Dedifferentiated amniotic fluid mesenchymal stem cell (primary cell): ENCODE results near the gene SOX18.

Source experiments
- DNase-seq: peaks from one replicate; pipeline ENCODE4 v3.0.0-alpha.2; 2016; ENCODE audit errors: extremely low spot score

Gene SOX18

DNA sequence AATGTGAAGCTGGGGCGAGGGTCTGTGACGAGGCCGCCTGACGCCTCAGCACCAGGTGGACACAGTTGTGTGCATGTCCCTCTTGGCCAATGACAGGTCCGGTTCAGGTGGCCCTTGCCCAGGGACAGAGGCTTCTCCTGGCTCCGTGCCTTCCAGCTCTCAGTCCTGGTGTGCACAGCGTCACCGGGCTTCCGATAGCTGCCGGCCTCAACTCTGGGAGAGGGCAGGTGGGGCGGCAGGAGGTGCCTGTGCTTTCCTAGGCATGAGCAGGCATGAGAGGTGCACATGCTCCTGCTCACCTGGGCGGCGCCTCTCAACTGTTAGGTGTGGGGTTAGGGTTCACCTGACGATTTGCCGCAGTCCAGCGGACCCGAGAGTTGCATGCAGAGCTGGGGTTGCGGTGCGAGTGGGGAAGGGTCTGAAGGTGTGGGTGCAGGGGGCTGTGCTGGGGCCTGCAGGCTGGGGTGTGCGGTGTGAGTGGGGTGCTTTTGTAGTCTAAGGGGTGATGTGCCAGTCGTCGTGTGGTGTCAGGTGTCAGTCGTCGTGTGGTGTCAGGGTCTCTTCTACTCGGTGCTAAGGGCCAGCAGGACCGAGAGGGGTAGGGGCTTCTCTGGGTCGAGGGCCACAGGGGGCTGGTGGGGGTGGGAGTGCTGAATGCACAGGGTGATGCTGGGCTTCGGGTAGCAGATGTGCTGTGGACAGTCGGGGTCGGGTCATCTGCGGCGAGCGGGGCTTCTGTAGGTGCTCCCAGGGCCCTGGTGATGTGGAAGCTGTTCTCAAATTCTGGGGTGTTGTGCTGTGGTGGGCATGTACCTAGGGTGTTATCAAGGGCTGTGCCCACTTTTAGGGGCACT, 3.8 kb upstream of the SOX18 start:
- no peak for DNase-seq

DNA sequence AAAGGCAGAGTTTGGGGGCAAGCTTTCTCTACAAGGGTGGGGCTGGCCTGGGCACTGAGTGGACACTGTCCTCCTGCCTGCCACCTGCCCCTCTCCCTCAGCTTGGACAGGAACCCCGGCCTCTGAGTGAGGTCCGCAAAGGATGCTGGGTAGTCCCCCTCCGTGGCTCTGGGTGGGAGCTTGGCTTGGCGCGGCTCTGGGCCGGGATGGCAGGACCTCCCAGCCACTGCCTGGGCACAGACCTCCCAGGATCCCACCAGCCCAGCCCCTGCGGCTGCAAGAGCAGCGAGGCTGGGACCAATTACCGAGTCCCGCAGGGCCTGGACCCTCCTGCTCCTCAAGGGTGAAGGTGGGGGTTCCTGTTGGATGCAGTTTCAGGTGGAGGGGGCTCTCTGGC, 2.9 kb upstream of the SOX18 start:
- no peak for DNase-seq

GRCh38 chr20:64051561-64052325, 2.3 kb upstream of the SOX18 start:
- no peak for DNase-seq

- DNase-seq, result no peak
Measured at GRCh38 chr20:64051033-64051452, 1.6 kb upstream of the SOX18 start.

GRCh38 chr20:64050261-64051032, 1.0 kb upstream of the SOX18 start:
- no peak for DNase-seq

DNA sequence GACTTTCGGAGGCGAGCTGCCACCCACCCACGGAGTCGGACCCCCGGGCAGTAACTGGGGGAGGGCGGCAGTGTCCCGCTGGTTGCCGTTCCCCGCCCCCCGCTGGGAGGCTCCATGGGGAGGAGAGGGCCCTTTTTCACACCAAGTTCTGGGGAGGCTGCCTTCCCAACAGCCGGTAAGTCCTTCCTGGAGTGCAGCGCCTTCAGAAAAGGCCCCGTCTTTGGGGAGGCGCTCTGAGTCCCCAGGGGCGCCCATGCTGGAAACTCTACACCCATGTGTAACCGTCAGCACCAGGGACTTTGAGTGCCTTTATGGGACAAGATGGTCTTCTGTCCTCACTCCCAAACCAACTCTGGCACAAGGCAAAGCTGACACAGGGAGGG, 430 bp upstream of the SOX18 start:
- DNase-seq, result no peak

DNA sequence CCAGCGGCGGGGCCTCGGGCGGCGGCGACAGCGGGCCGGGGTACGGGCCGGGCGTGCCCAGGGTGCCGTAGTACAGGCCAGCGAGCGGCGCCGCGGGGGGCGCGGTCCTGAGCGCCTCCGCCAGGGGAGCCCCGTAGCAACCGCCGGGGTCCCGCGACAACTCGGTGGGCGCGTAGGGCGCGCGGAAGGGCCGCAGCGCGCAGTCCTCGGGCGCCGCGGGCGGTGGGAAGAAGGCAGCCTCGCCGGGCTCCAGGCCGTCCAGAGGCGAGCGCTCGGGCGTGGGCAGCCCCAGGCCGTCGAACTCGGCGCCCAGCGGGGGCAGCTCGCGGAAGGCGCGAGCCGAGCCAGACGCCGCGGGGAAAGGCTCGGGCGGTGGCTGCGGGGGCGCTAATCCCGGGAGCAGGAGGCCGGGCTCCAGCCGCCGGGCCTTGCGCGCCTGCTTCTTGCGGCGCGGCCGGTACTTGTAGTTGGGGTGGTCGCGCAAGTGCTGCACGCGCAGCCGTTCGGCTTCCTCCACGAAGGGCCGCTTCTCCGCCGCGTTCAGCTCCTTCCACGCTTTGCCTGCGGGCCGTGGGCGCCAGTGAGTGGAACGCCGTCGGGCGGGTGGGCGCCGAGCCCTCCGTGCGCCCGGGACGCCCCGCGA, 916 bp downstream of the SOX18 start:
- DNase-seq, result no peak

GRCh38 chr20:64047968-64048401, 1.5 kb downstream of the SOX18 start:
- DNase-seq, result no peak

GRCh38 chr20:64047046-64047389, 2.4 kb downstream of the SOX18 start:
- no peak for DNase-seq

DNA sequence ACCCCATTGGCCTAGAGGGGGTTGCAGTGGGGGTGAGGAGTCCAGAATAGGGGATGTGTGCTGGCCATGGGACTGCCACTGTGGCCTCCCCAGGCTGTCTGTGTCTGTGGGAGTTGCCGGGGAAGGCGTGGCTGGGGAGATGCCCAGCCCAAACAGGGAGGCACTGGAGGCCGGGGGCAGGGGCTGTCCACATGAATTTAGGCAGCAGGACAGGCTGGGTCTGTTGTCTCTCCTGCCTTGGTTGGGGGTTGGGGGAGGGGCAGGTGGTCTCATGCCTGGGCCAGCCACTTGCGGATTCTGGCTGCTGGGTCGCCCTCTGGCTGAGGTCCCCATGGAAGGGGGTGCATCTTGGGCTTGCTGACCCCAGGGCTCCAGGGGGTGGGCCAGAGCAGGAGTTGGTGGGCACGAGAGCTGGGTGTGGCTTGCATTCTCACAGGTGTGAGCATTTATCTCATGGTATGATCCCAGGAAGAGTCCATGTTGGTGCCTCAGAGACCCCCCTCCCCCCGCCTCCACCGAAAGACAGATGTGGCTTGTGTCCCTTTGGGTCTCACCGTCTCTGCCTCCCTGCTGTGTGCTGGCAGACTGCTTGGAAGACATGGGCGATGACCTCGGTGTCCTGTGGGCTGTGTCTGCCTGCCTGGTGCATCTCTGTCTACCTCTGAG, 4.0 kb downstream of the SOX18 start:
- DNase-seq, result no peak

DNA sequence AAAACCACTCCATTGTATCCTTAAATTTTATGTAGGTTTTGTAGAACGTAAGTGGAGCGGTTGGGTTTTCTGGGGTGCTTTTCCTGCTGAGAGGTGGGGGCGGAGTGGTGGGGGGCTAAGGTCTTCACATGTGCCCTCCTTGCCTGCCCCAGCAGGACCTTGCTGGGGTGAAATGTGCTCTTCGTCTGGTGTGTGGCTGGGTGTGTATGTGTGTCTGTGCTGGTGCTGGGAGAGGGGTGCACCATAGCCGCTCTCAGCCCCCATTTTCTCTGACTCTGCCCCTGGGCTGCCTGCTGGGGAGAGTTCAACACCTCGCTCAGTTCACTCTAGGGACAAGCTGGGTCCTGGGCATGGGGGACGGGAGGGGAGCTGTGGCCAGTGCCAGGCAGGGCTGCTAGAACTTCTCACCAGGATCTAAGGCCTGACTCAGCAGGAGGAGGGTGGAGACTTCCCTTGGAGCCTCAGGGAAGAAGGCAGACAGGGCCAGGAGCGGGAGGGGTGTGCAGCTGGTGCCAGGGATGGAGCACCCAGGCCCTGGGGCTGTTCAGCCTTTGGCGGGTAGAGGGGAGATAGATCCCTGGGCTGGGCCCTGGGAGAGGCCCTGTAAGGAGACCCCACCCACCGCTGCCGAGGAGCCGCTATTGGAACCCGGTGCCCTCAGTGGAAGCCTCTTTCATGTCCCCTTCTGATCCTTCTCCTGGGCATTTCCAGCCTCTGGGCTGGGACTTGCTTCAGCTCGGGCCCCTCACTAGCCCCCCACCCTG, 4.8 kb downstream of the SOX18 start:
- DNase-seq, result peak; percentile 77

DNA sequence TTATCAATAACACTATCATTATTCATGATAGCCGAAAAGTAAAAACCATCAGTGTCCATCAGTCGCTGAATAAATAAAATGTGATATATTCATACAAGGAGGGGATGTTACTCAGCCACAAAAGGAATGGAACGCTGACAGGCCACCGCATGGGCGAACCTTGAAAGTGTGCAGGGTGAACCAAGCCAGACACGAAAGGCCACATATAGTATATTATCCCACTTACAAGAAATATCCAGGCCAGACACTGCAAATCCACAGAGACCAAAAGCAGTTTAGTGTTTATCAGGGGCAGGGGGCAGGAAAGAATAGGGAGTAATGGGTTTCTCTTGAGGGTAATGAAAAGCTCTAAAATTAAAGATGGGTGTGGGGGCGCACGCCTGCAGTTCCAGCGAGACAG, 5.7 kb downstream of the SOX18 start:
- DNase-seq, result no peak

- no peak for DNase-seq
Measured at GRCh38 chr20:64042054-64042781, 7.2 kb downstream of the SOX18 start.

- no peak for DNase-seq
Measured at GRCh38 chr20:64041781-64042053, 7.7 kb downstream of the SOX18 start.

- no peak for DNase-seq
Measured at GRCh38 chr20:64041040-64041780, 8.2 kb downstream of the SOX18 start.

DNA sequence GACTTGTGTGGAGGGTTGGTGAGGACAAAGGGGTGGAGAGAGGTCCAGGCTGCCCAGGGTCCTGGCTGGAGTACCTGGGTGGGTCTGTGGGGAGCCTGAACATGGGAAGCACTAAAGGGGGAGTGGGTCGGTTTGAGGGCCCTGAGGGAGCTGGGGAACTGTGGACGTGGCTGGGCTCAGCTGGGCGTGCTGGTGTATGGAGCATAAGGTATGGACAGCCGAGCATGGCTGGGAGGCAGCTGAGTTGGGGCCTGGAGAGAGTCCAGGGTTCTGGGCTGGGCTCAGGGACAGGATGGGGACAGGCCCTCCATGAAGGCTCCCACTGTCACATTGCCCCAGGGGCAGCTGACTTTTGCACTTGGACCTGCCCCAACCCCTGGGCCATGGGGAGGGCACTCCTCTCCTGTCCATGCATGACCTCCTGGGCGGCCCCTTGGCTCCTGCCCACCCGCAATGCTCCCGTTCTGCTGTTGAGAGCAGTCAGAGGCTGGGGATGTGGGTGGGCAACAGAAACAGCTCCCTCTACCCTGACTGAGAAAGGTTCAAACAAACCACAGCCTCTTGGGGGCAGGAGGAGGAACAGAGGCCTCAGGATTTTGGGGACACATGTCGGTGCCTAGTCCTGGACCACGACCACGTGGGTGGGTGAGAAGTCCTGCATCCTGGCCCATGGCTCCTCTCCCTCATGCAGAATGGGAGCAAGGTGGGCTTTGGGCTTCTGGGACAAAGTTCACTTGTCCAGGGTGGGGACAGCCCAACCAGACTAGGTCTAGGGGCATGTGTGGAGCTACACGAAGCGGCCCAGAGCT, 9.0 kb downstream of the SOX18 start:
- no peak for DNase-seq

- no peak for DNase-seq
Measured at GRCh38 chr20:64039293-64040160, 9.9 kb downstream of the SOX18 start.
